HEK293 (cell line): Measurements from ENCODE around the gene PRC1.
A peak's percentile ranks its signal among the peaks of the same experiment; 100 is the strongest.

ENCODE experiments used
- CTCF ChIA-PET: fragments of 350-600 bp; formaldehyde crosslinking; extraction: SDS; loops from one replicate; lab custom pipeline; 2021; ENCODE audit warnings: antibody characterized with exemption; lab: Yijun Ruan, JAX
- POLR2A ChIA-PET: fragments of 300-600 bp; formaldehyde crosslinking; extraction: SDS; loops from one replicate; lab custom pipeline; 2020; ENCODE audit warnings: antibody characterized with exemption, inconsistent platforms; lab: Yijun Ruan, JAX
- H3K27ac ChIP-seq: fragments of 200-500 bp; sonication (Bioruptor generic); 2 replicates; pipeline ENCODE4 v1.5.1; 2014; ENCODE audit warnings: low read depth, low read length, control low read depth, inconsistent platforms; ENCODE audit errors: extremely low read depth
- H3K36me3 ChIP-seq, 2 experiments: fragments of 200-500 bp in 1 of 2; sonication (Bioruptor generic) in 1 of 2; 1 replicate in 1 of 2; 2 replicates in 1 of 2; pipeline ENCODE4 v1.5.1; 2014 to 2017; ENCODE audit warnings: inconsistent platforms in 2 of 2, low read length in 2 of 2; ENCODE audit not compliant: control insufficient read depth in 2 of 2, insufficient read depth in 1 of 2
- H3K4me1 ChIP-seq: fragments of 200-500 bp; sonication (Bioruptor generic); 2 replicates; pipeline ENCODE4 v1.5.1; 2014; ENCODE audit warnings: mild to moderate bottlenecking, low read length, inconsistent platforms; ENCODE audit not compliant: control insufficient read depth, insufficient read depth
- H3K4me3 ChIP-seq: 2 replicates; pipeline ENCODE4 v1.5.1; 2011; ENCODE audit warnings: low read depth, mild to moderate bottlenecking, control low read depth, low read length, moderate library complexity
- H3K9me3 ChIP-seq: fragments of 200-500 bp; sonication (Bioruptor generic); 2 replicates; pipeline ENCODE4 v1.5.1; 2014; ENCODE audit warnings: low read depth, low read length, inconsistent platforms; ENCODE audit not compliant: control insufficient read depth, insufficient read depth
- GFI1B ChIP-seq: fragments of 450-650 bp; formaldehyde crosslinking; IDR thresholded peaks from 2 replicates; pipeline ENCODE4 v1.5.1; 2016; ENCODE audit warnings: missing biosample characterization, missing genetic modification characterization
- IKZF3 ChIP-seq: fragments of 450-650 bp; IDR thresholded peaks from 2 replicates; pipeline ENCODE4 v1.5.0; 2018; ENCODE audit warnings: missing biosample characterization, mild to moderate bottlenecking, missing genetic modification characterization, moderate library complexity
- RBAK ChIP-seq: fragments of 450-650 bp; formaldehyde crosslinking; IDR thresholded peaks from 2 replicates; pipeline ENCODE4 v1.5.1; 2016; ENCODE audit warnings: missing biosample characterization, missing genetic modification characterization
- ZBTB20 ChIP-seq: fragments of 450-650 bp; formaldehyde crosslinking; IDR thresholded peaks from 2 replicates; pipeline ENCODE4 v1.5.1; 2016; ENCODE audit warnings: missing biosample characterization, missing genetic modification characterization
- ZNF112 ChIP-seq: fragments of 450-650 bp; formaldehyde crosslinking; IDR thresholded peaks from 2 replicates; pipeline ENCODE4 v1.5.0; 2017; ENCODE audit warnings: missing biosample characterization, missing genetic modification characterization
- ZNF16 ChIP-seq: fragments of 450-650 bp; formaldehyde crosslinking; IDR thresholded peaks from 2 replicates; pipeline ENCODE4 v1.5.1; 2016; ENCODE audit warnings: low read depth, missing biosample characterization, missing genetic modification characterization
- ZNF280D ChIP-seq: fragments of 450-650 bp; formaldehyde crosslinking; IDR thresholded peaks from 2 replicates; pipeline ENCODE4 v1.5.1; 2016; ENCODE audit warnings: missing biosample characterization, missing genetic modification characterization
- ZNF311 ChIP-seq: fragments of 450-650 bp; formaldehyde crosslinking; IDR thresholded peaks from 2 replicates; pipeline ENCODE4 v1.5.1; 2017; ENCODE audit warnings: missing biosample characterization, missing genetic modification characterization, borderline replicate concordance
- ZNF354C ChIP-seq: fragments of 450-650 bp; formaldehyde crosslinking; IDR thresholded peaks from 2 replicates; pipeline ENCODE4 v1.5.1; 2016; ENCODE audit warnings: missing biosample characterization, missing genetic modification characterization, low read depth, borderline replicate concordance
- ZNF391 ChIP-seq: fragments of 450-650 bp; formaldehyde crosslinking; IDR thresholded peaks from 2 replicates; pipeline ENCODE4 v1.5.1; 2016; ENCODE audit warnings: low read depth, missing biosample characterization, missing genetic modification characterization, borderline replicate concordance
- ZNF585B ChIP-seq: fragments of 450-650 bp; formaldehyde crosslinking; IDR thresholded peaks from 2 replicates; pipeline ENCODE4 v1.5.1; 2016; ENCODE audit warnings: missing biosample characterization, missing genetic modification characterization
- ZNF596 ChIP-seq: fragments of 450-650 bp; IDR thresholded peaks from 2 replicates; pipeline ENCODE4 v1.5.0; 2018; ENCODE audit warnings: missing biosample characterization, mild to moderate bottlenecking, missing genetic modification characterization, moderate library complexity
- ZNF610 ChIP-seq: fragments of 450-650 bp; formaldehyde crosslinking; IDR thresholded peaks from 2 replicates; pipeline ENCODE4 v1.5.1; 2016; ENCODE audit warnings: missing biosample characterization, missing genetic modification characterization, borderline replicate concordance
- ZNF660 ChIP-seq: fragments of 450-650 bp; IDR thresholded peaks from 2 replicates; pipeline ENCODE4 v1.5.1; 2018; ENCODE audit warnings: missing biosample characterization, mild to moderate bottlenecking, missing genetic modification characterization
- ZNF677 ChIP-seq: fragments of 450-650 bp; IDR thresholded peaks from 2 replicates; pipeline ENCODE4 v1.5.0; 2018; ENCODE audit warnings: missing biosample characterization, mild to moderate bottlenecking, missing genetic modification characterization, moderate library complexity
- ZNF768 ChIP-seq: fragments of 450-650 bp; formaldehyde crosslinking; IDR thresholded peaks from 2 replicates; pipeline ENCODE4 v1.5.1; 2018; ENCODE audit warnings: missing biosample characterization, mild to moderate bottlenecking, missing genetic modification characterization
- ZSCAN16 ChIP-seq: fragments of 450-650 bp; formaldehyde crosslinking; IDR thresholded peaks from 2 replicates; pipeline ENCODE4 v1.5.1; 2016; ENCODE audit warnings: missing biosample characterization, missing genetic modification characterization
- ZSCAN23 ChIP-seq: fragments of 450-650 bp; formaldehyde crosslinking; IDR thresholded peaks from 2 replicates; pipeline ENCODE4 v1.5.1; 2016; ENCODE audit warnings: missing biosample characterization, missing genetic modification characterization
- ZSCAN30 ChIP-seq: fragments of 450-650 bp; IDR thresholded peaks from 2 replicates; pipeline ENCODE4 v1.5.1; 2018; ENCODE audit warnings: missing biosample characterization, mild to moderate bottlenecking, missing genetic modification characterization, moderate library complexity
- TF ChIP-seq, protein P1 (sequence below): fragments of 450-650 bp; formaldehyde crosslinking; IDR thresholded peaks from 2 replicates; pipeline ENCODE4 v1.5.1; 2016; ENCODE audit warnings: missing biosample characterization, missing genetic modification characterization
- TF ChIP-seq, protein P2 (sequence below): fragments of 450-650 bp; formaldehyde crosslinking; IDR thresholded peaks from 2 replicates; pipeline ENCODE4 v1.5.1; 2017; ENCODE audit warnings: missing biosample characterization, missing genetic modification characterization
- TF ChIP-seq, protein P3 (sequence below): fragments of 450-650 bp; formaldehyde crosslinking; IDR thresholded peaks from 2 replicates; pipeline ENCODE4 v1.5.1; 2017; ENCODE audit warnings: missing biosample characterization, missing genetic modification characterization

Gene PRC1

GRCh38 chr15:91001209-91001608 is 6.9 kb upstream of the PRC1 start (continued):
- TF ChIP-seq ZSCAN30 (tag by site-specific recombination): no peak

- POLR2A ChIA-PET: interaction anchor here (1.4 kb wide), 1 partner anchor 67 kb away, joined by 3 read pairs; the partner anchor contains the start of gene HDDC3
- peaks cover 52 to 62% of the 10 kb centered on the region in 2 experiments for H3K36me3 ChIP-seq
- CTCF ChIA-PET: no interaction called here
- TF ChIP-seq GFI1B: no peak
- TF ChIP-seq, protein P1, sequence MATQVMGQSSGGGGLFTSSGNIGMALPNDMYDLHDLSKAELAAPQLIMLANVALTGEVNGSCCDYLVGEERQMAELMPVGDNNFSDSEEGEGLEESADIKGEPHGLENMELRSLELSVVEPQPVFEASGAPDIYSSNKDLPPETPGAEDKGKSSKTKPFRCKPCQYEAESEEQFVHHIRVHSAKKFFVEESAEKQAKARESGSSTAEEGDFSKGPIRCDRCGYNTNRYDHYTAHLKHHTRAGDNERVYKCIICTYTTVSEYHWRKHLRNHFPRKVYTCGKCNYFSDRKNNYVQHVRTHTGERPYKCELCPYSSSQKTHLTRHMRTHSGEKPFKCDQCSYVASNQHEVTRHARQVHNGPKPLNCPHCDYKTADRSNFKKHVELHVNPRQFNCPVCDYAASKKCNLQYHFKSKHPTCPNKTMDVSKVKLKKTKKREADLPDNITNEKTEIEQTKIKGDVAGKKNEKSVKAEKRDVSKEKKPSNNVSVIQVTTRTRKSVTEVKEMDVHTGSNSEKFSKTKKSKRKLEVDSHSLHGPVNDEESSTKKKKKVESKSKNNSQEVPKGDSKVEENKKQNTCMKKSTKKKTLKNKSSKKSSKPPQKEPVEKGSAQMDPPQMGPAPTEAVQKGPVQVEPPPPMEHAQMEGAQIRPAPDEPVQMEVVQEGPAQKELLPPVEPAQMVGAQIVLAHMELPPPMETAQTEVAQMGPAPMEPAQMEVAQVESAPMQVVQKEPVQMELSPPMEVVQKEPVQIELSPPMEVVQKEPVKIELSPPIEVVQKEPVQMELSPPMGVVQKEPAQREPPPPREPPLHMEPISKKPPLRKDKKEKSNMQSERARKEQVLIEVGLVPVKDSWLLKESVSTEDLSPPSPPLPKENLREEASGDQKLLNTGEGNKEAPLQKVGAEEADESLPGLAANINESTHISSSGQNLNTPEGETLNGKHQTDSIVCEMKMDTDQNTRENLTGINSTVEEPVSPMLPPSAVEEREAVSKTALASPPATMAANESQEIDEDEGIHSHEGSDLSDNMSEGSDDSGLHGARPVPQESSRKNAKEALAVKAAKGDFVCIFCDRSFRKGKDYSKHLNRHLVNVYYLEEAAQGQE (tag by site-specific recombination): no peak
- no peak for TF ChIP-seq ZBTB20 (tag by site-specific recombination)
- TF ChIP-seq, protein P2, sequence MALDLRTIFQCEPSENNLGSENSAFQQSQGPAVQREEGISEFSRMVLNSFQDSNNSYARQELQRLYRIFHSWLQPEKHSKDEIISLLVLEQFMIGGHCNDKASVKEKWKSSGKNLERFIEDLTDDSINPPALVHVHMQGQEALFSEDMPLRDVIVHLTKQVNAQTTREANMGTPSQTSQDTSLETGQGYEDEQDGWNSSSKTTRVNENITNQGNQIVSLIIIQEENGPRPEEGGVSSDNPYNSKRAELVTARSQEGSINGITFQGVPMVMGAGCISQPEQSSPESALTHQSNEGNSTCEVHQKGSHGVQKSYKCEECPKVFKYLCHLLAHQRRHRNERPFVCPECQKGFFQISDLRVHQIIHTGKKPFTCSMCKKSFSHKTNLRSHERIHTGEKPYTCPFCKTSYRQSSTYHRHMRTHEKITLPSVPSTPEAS (tag by site-specific recombination): no peak
- TF ChIP-seq ZNF610: no peak
- no peak for TF ChIP-seq ZSCAN23 (tag by site-specific recombination)
- no peak for TF ChIP-seq ZNF596
- TF ChIP-seq ZNF354C (tag by site-specific recombination): no peak
- TF ChIP-seq ZNF768 (tag by site-specific recombination): no peak
- no peak for TF ChIP-seq ZNF311
- no peak for TF ChIP-seq RBAK (tag by site-specific recombination)
- no peak for TF ChIP-seq ZNF280D (tag by site-specific recombination)
- no peak for TF ChIP-seq ZNF391
- TF ChIP-seq ZNF660 (tag by site-specific recombination): no peak
- H3K4me3 ChIP-seq: no peak overlapping the region
- no peak overlapping the region for H3K27ac ChIP-seq
- H3K9me3 ChIP-seq: no peaks in the 10 kb centered on the region
- H3K4me1 ChIP-seq: no peaks in the 10 kb centered on the region
Measured at GRCh38 chr15:90998737-90999136, 4.4 kb upstream of the PRC1 start.

DNA sequence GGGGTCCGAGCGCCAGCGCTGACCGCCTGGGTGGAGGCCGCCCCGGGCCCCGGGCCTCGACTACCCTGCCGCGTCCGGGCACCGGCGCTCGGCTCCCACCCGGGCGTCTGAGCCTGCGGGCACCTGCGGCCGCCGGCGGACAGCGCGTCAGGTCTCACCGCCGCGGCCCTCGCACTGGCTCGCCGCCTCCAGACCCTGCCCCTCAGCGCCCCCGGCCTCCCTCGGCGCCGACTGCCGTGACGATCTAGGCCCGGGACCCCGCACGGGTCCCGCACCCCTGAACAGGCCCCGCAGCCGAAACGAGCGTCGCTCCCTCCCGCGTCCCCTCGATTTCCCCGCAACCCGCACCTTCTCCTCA is 297 bp downstream of the PRC1 start:
- H3K36me3 ChIP-seq: peaks cover 20 to 37% of the 10 kb centered on the region in 2 experiments; a peak in 2 of 3 replicates
- TF ChIP-seq ZNF112 (no peak), ZNF677 (tag by site-specific recombination) (peak; percentile 28; the same call in 1 of the 2 replicates), ZNF585B (tag by site-specific recombination) (0 out of 2 replicates have a peak, but pooled peaks have one; percentile 7), IKZF3 (tag by site-specific recombination) (0 out of 2 replicates have a peak, but pooled peaks have one; percentile 9), ZNF16 (tag by site-specific recombination) (no peak), ZSCAN16 (tag by site-specific recombination) (0 out of 2 replicates have a peak, but pooled peaks have one; percentile 3)
- TF ChIP-seq, protein P3, sequence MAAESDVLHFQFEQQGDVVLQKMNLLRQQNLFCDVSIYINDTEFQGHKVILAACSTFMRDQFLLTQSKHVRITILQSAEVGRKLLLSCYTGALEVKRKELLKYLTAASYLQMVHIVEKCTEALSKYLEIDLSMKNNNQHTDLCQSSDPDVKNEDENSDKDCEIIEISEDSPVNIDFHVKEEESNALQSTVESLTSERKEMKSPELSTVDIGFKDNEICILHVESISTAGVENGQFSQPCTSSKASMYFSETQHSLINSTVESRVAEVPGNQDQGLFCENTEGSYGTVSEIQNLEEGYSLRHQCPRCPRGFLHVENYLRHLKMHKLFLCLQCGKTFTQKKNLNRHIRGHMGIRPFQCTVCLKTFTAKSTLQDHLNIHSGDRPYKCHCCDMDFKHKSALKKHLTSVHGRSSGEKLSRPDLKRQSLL (tag by site-specific recombination): no peak
- TF ChIP-seq, all 188 proteins: peak for 4
- POLR2A ChIA-PET: interaction anchor here (0.5 to 1.7 kb wide), 19 partner anchors 8 to 91 kb away, joined by 3 to 14 read pairs (median 6); partner anchors contain the start of genes MAN2A2, RCCD1, UNC45A and VPS33B

More for the DNA sequence above, 297 bp downstream of the PRC1 start:
- CTCF ChIA-PET: interaction anchor here (0.5 to 1.0 kb wide), 4 partner anchors 31 to 78 kb away, joined by 3 to 6 read pairs (median 4); partner anchors contain the start of gene UNC45A
- Histone ChIP-seq H3K4me1 (peaks cover 10% of the 10 kb centered on the region), H3K9me3 (no peaks in the 10 kb centered on the region), H3K4me3 (peak overlapping the region; percentile 67), H3K27ac (peak overlapping the region; percentile 98)
